IPS-18a (cell line): ENCODE data around the gene ETS2.

Source experiments
- H3K27ac ChIP-seq: one replicate; pipeline ENCODE4 v1.5.1; 2013; ENCODE audit warnings: low read length
- H3K27me3 ChIP-seq: one replicate; pipeline ENCODE4 v1.6.1; 2013; ENCODE audit warnings: mild to moderate bottlenecking, low read length; ENCODE audit not compliant: control insufficient read depth, insufficient read depth
- H3K36me3 ChIP-seq: one replicate; pipeline ENCODE4 v1.6.1; 2013; ENCODE audit warnings: low read depth, low read length; ENCODE audit not compliant: control insufficient read depth
- H3K4me1 ChIP-seq: one replicate; pipeline ENCODE4 v1.6.1; 2013; ENCODE audit warnings: low read depth, low read length; ENCODE audit not compliant: control insufficient read depth
- H3K4me3 ChIP-seq: one replicate; pipeline ENCODE4 v1.5.1; 2013; ENCODE audit warnings: low read length
- H3K9ac ChIP-seq: one replicate; pipeline ENCODE4 v1.6.1; 2013; ENCODE audit warnings: mild to moderate bottlenecking, low read length, moderate library complexity
- H3K9me3 ChIP-seq: one replicate; pipeline ENCODE4 v1.6.1; 2013; ENCODE audit warnings: low read depth, low read length; ENCODE audit not compliant: control insufficient read depth

ETS2 gene

GRCh38 chr21:38847556-38847955 is 41.8 kb downstream of the ETS2 start:
- H3K27ac ChIP-seq: no peak overlapping the region
- no peaks in the 10 kb centered on the region for H3K36me3 ChIP-seq
- H3K9ac ChIP-seq: no peak overlapping the region
- H3K4me3 ChIP-seq: no peak overlapping the region
- no peaks in the 10 kb centered on the region for H3K27me3 ChIP-seq
- H3K4me1 ChIP-seq: peaks cover 7% of the 10 kb centered on the region
- no peaks in the 10 kb centered on the region for H3K9me3 ChIP-seq

DNA sequence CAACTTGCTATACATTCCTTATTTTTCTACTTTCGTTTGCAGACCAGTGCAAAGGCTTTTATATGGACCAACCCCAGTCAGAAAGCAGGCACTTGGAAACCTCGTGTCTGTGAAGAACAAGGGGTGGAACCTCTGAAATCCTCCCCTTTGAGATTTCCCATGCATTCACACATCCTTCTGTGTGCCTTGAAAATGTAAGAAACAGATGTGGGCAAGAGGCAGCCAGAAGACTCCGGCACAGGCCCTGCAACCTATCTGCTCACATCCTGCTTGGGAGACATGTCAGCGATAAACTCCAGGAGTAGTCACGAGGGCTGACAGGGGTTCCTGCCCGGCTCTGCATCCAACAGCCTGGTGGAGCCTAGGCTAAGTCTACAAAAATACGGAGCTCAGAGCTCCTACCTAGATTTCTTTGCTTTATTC is 42.5 kb downstream of the ETS2 start:
- H3K27ac ChIP-seq: no peak overlapping the region
- peaks cover 7% of the 10 kb centered on the region for H3K4me1 ChIP-seq
- H3K9me3 ChIP-seq: no peaks in the 10 kb centered on the region
- no peaks in the 10 kb centered on the region for H3K27me3 ChIP-seq
- H3K4me3 ChIP-seq: no peak overlapping the region
- no peak overlapping the region for H3K9ac ChIP-seq
- no peaks in the 10 kb centered on the region for H3K36me3 ChIP-seq

DNA sequence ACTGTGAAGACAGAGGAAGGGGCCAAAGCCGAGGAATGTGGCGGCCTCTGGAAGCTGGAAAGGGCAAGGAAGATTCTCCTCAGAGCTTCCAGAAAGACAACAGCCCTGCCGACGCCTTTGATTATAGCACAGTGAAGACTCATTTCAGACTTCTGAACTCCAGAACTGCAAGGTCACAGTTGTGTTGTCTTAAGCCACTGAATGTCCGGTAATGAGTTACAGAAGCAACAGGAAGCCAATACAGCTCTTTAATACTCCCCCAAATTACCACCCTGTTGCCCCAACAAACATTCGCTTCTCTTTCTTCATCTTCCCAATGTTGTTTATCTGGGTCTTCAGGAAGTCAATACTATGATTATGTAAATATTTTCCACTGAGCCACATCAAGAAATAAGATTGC is 44.0 kb downstream of the ETS2 start:
- Histone ChIP-seq H3K36me3 (no peaks in the 10 kb centered on the region), H3K9ac (no peak overlapping the region), H3K4me1 (peaks cover 7% of the 10 kb centered on the region), H3K4me3 (no peak overlapping the region), H3K9me3 (no peaks in the 10 kb centered on the region), H3K27me3 (no peaks in the 10 kb centered on the region), H3K27ac (no peak overlapping the region)

- H3K27me3 ChIP-seq: no peaks in the 10 kb centered on the region
- no peak overlapping the region for H3K9ac ChIP-seq
- H3K36me3 ChIP-seq: no peaks in the 10 kb centered on the region
- no peaks in the 10 kb centered on the region for H3K9me3 ChIP-seq
- no peak overlapping the region for H3K4me3 ChIP-seq
- H3K4me1 ChIP-seq: peaks cover 7% of the 10 kb centered on the region
- no peak overlapping the region for H3K27ac ChIP-seq
Observed at GRCh38 chr21:38850277-38850951, 44.7 kb downstream of the ETS2 start.

DNA sequence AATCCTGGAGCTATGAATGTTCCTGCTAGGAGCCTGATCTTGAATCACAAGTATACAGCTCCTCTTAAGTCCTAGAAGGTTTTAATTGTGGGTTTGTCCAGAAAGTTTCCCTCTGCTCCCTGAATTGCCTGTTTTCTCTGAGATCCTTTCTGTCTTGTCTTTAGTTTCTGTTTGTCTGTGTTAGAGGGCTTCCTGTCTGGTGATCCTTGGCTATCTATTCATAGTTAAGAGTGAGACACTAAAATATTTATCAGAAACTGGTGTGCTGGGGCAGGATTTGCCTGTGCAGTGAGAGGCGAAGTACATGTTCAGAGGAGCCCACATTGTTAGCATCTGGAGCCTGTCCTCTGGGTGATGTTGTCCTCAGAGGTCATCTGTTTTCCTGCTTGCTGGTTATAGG is 45.4 kb downstream of the ETS2 start:
- Histone ChIP-seq H3K36me3 (no peaks in the 10 kb centered on the region), H3K4me1 (peaks cover 7% of the 10 kb centered on the region), H3K27ac (no peak overlapping the region), H3K9me3 (no peaks in the 10 kb centered on the region), H3K4me3 (no peak overlapping the region), H3K9ac (no peak overlapping the region), H3K27me3 (no peaks in the 10 kb centered on the region)

DNA sequence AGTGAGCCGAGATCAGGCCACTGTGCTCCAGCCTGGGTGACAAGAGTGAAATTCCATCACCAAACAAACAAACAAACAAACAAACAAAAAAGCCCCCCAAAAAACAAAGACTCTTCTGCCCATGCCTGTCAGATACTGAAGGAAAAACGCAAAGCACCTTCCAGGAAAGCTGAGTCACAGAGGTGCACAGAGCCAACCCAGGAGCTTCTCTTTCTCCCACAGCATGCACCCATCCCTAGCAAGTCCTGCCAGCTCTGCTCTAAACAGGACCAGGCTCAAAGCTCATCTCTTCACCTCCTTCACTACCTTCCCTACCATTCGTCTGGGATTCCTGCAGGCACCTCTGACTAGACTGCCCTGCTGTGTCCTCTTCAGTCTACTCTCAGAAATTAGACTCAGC is 46.5 kb downstream of the ETS2 start:
- Histone ChIP-seq H3K9ac (no peak overlapping the region), H3K27ac (no peak overlapping the region), H3K9me3 (no peaks in the 10 kb centered on the region), H3K27me3 (no peaks in the 10 kb centered on the region), H3K4me3 (no peak overlapping the region), H3K36me3 (no peaks in the 10 kb centered on the region), H3K4me1 (peaks cover 4% of the 10 kb centered on the region)

DNA sequence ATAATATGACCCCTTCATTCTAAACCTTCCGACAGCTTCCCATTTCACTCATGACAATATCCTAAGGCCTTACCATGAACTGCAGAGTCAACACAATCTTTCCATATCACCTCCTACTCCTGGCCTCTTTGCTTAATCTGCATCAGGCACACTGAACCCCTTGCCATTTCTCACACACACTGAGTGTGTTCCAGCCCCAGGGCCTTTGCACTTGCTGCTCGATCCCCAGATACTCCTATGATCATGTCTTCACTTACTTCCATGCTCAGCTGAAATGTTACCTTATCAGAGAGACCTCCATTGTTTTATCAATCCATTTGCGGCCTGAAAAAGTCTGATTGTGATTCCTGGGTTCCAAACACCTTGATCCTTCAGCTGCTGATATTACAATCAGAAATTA is 47.0 kb downstream of the ETS2 start:
- H3K4me1 ChIP-seq: no peaks in the 10 kb centered on the region

GRCh38 chr21:38853421-38853919 is 47.7 kb downstream of the ETS2 start:
- Histone ChIP-seq H3K27me3 (no peaks in the 10 kb centered on the region), H3K27ac (no peak overlapping the region), H3K9ac (no peak overlapping the region), H3K36me3 (no peaks in the 10 kb centered on the region), H3K4me1 (no peaks in the 10 kb centered on the region), H3K4me3 (no peak overlapping the region), H3K9me3 (no peaks in the 10 kb centered on the region)

More for the DNA sequence above, 47.0 kb downstream of the ETS2 start:
- Histone ChIP-seq H3K9me3 (no peaks in the 10 kb centered on the region), H3K27me3 (no peaks in the 10 kb centered on the region), H3K36me3 (no peaks in the 10 kb centered on the region), H3K4me3 (no peak overlapping the region), H3K9ac (no peak overlapping the region), H3K27ac (no peak overlapping the region)

GRCh38 chr21:38857152-38857825 is 51.6 kb downstream of the ETS2 start:
- H3K9ac ChIP-seq: no peak overlapping the region

GRCh38 chr21:38858026-38858811 is 52.5 kb downstream of the ETS2 start:
- no peak overlapping the region for H3K27ac ChIP-seq
- no peak overlapping the region for H3K9ac ChIP-seq
- no peaks in the 10 kb centered on the region for H3K9me3 ChIP-seq
- H3K27me3 ChIP-seq: no peaks in the 10 kb centered on the region
- H3K36me3 ChIP-seq: no peaks in the 10 kb centered on the region
- H3K4me3 ChIP-seq: no peak overlapping the region
- H3K4me1 ChIP-seq: no peaks in the 10 kb centered on the region

More at GRCh38 chr21:38857152-38857825, 51.6 kb downstream of the ETS2 start:
- H3K9me3 ChIP-seq: no peaks in the 10 kb centered on the region
- H3K27me3 ChIP-seq: no peaks in the 10 kb centered on the region
- H3K36me3 ChIP-seq: no peaks in the 10 kb centered on the region
- no peaks in the 10 kb centered on the region for H3K4me1 ChIP-seq
- H3K27ac ChIP-seq: no peak overlapping the region
- no peak overlapping the region for H3K4me3 ChIP-seq

DNA sequence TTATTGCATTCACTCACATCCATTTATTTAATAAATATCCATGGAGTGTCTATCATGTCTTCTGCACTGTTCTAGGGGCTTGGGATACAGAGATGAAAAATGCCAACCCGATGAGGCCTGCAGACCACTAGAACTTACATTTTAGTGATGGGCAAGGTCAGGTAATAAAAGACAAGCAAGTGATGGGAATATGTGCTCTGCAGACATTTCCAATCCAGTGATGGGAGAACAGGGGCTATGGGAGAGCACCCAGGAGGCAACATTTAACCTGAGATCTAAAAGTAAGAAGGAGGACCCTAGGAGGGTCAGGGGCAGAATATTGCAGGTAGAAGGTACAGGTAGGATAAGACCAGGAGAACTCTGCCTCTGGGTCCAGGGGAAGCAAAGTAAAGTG is 53.1 kb downstream of the ETS2 start:
- no peaks in the 10 kb centered on the region for H3K9me3 ChIP-seq
- H3K9ac ChIP-seq: no peak overlapping the region
- H3K27ac ChIP-seq: no peak overlapping the region

More for the DNA sequence above, 53.1 kb downstream of the ETS2 start:
- no peaks in the 10 kb centered on the region for H3K27me3 ChIP-seq
- no peaks in the 10 kb centered on the region for H3K4me1 ChIP-seq
- H3K36me3 ChIP-seq: no peaks in the 10 kb centered on the region
- no peak overlapping the region for H3K4me3 ChIP-seq
